Muscle of leg (tissue), 11 donors: Measurements from ENCODE around the gene B3GALT2. TPM values are rescaled to one million over a fixed set of nuclear protein-coding genes. Genes with fewer than 3 reads are reported as not detected.
A peak's percentile ranks its signal among the peaks of the same experiment; 100 is the strongest.

Experiments
- DNase-seq: peaks from one replicate; pipeline ENCODE4 v3.0.0; 2013
- H3K27ac ChIP-seq: one replicate; pipeline ENCODE4 v1.5.1; 2013; ENCODE audit warnings: mild to moderate bottlenecking, low read length, control low read depth
- H3K27me3 ChIP-seq: one replicate; pipeline ENCODE4 v1.6.1; 2013; ENCODE audit warnings: low read length; ENCODE audit not compliant: control insufficient read depth, insufficient read depth
- H3K36me3 ChIP-seq: one replicate; pipeline ENCODE4 v1.6.1; 2013; ENCODE audit warnings: low read length; ENCODE audit not compliant: control insufficient read depth, insufficient read depth
- H3K4me1 ChIP-seq: one replicate; pipeline ENCODE4 v1.6.1; 2013; ENCODE audit warnings: low read length; ENCODE audit not compliant: control insufficient read depth, insufficient read depth
- H3K4me3 ChIP-seq: one replicate; pipeline ENCODE4 v1.5.1; 2013; ENCODE audit warnings: low read length, control low read depth
- H3K9me3 ChIP-seq: replicated peaks from 2 replicates; pipeline ENCODE4 v1.6.1; 2013; ENCODE audit warnings: low read depth, low read length; ENCODE audit not compliant: control insufficient read depth
- WGBS: methylation state at CpG from one replicate; pipeline ENCODE4 v1.1.5; 2013; ENCODE audit warnings: missing lambda C conversion rate; ENCODE audit not compliant: insufficient coverage; 5-methylcytosine and 5-hydroxymethylcytosine counted together
- polyA plus RNA-seq, 8 donors: library from polyadenylated mRNA; unstranded; fragments of 120-200 nt; gene quantifications; one replicate each; pipeline versions ENCODE4 v1.2.1 to v1.2.3, GENCODE V29; 2013; ENCODE audit warnings: inconsistent platforms in 1 of 8, low replicate concordance in 1 of 8; ENCODE audit not compliant: insufficient read length in 8 of 8, insufficient read depth in 1 of 8
- total RNA-seq: library from RNA; stranded (reverse); fragments of 120-200 nt; gene quantifications from one replicate; pipeline ENCODE4 v1.2.4, GENCODE V29; 2013

Gene B3GALT2
- total and polyA plus RNA-seq, 9 donors, result 8.3 to 16.7 (median 15.4) TPM

GRCh38 chr1:193185211-193185610 is 1.2 kb downstream of the B3GALT2 start:
- H3K9me3 ChIP-seq, result no peaks in the 10 kb centered on the region
- WGBS, result no CpG with 5 or more reads among the region's 2 CpGs
- no peak overlapping the region for H3K27ac ChIP-seq
- H3K27me3 ChIP-seq, result no peaks in the 10 kb centered on the region
- DNase-seq, result no peak
- no peaks in the 10 kb centered on the region for H3K4me1 ChIP-seq
- peak overlapping the region; percentile 37 for H3K4me3 ChIP-seq
- no peaks in the 10 kb centered on the region for H3K36me3 ChIP-seq

- H3K4me3 ChIP-seq, result peak overlapping the region; percentile 15
- H3K4me1 ChIP-seq, result no peaks in the 10 kb centered on the region
Observed at GRCh38 chr1:193184776-193185175, 1.6 kb downstream of the B3GALT2 start.

GRCh38 chr1:193183019-193183627 is 3.3 kb downstream of the B3GALT2 start:
- no peaks in the 10 kb centered on the region for H3K36me3 ChIP-seq
- no peaks in the 10 kb centered on the region for H3K9me3 ChIP-seq
- peak overlapping the region; percentile 18 for H3K4me3 ChIP-seq
- WGBS, result no CpG with 5 or more reads among the region's 2 CpGs
- H3K27me3 ChIP-seq, result no peaks in the 10 kb centered on the region
- no peaks in the 10 kb centered on the region for H3K4me1 ChIP-seq
- DNase-seq, result peak; percentile 70
- no peak overlapping the region for H3K27ac ChIP-seq

More at GRCh38 chr1:193184776-193185175, 1.6 kb downstream of the B3GALT2 start:
- no peaks in the 10 kb centered on the region for H3K36me3 ChIP-seq
- H3K9me3 ChIP-seq, result no peaks in the 10 kb centered on the region
- WGBS, result no CpG with 5 or more reads among the region's 1 CpG
- H3K27me3 ChIP-seq, result no peaks in the 10 kb centered on the region
- no peak for DNase-seq
- no peak overlapping the region for H3K27ac ChIP-seq

GRCh38 chr1:193181985-193182384 is 4.4 kb downstream of the B3GALT2 start:
- H3K9me3 ChIP-seq, result no peaks in the 10 kb centered on the region
- H3K4me3 ChIP-seq, result no peak overlapping the region
- no peaks in the 10 kb centered on the region for H3K36me3 ChIP-seq
- no peaks in the 10 kb centered on the region for H3K27me3 ChIP-seq
- no peaks in the 10 kb centered on the region for H3K4me1 ChIP-seq
- 58% methylated on average over 2 of the region's 2 CpGs for WGBS
- H3K27ac ChIP-seq, result no peak overlapping the region
- DNase-seq, result peak; percentile 52

- H3K4me1 ChIP-seq, result no peaks in the 10 kb centered on the region
- no peak for DNase-seq
- H3K36me3 ChIP-seq, result no peaks in the 10 kb centered on the region
- H3K9me3 ChIP-seq, result no peaks in the 10 kb centered on the region
- no peak overlapping the region for H3K27ac ChIP-seq
- H3K4me3 ChIP-seq, result no peak overlapping the region
- no peaks in the 10 kb centered on the region for H3K27me3 ChIP-seq
- no CpG with 5 or more reads among the region's 1 CpG for WGBS
Observed at GRCh38 chr1:193181536-193181935, 4.9 kb downstream of the B3GALT2 start.

GRCh38 chr1:193179094-193179493 is 7.3 kb downstream of the B3GALT2 start:
- no CpG with 5 or more reads among the region's 4 CpGs for WGBS
- Histone ChIP-seq H3K36me3 (no peaks in the 10 kb centered on the region), H3K27me3 (no peaks in the 10 kb centered on the region), H3K4me1 (no peaks in the 10 kb centered on the region), H3K4me3 (no peak overlapping the region), H3K9me3 (no peaks in the 10 kb centered on the region), H3K27ac (no peak overlapping the region)
- no peak for DNase-seq

GRCh38 chr1:193176788-193177187 is 9.6 kb downstream of the B3GALT2 start:
- no peak for DNase-seq
- H3K36me3 ChIP-seq, result no peaks in the 10 kb centered on the region
- H3K9me3 ChIP-seq, result no peaks in the 10 kb centered on the region
- no peak overlapping the region for H3K4me3 ChIP-seq
- no peaks in the 10 kb centered on the region for H3K4me1 ChIP-seq
- H3K27ac ChIP-seq, result no peak overlapping the region
- H3K27me3 ChIP-seq, result no peaks in the 10 kb centered on the region

GRCh38 chr1:193176113-193176512 is 10.3 kb downstream of the B3GALT2 start:
- no peaks in the 10 kb centered on the region for H3K27me3 ChIP-seq
- no peak overlapping the region for H3K4me3 ChIP-seq
- H3K36me3 ChIP-seq, result peaks cover 3% of the 10 kb centered on the region
- no peaks in the 10 kb centered on the region for H3K9me3 ChIP-seq
- H3K27ac ChIP-seq, result no peak overlapping the region
- H3K4me1 ChIP-seq, result no peaks in the 10 kb centered on the region
- no peak for DNase-seq
- WGBS, result no CpG with 5 or more reads among the region's 1 CpG

- Histone ChIP-seq H3K27me3 (no peaks in the 10 kb centered on the region), H3K27ac (no peak overlapping the region), H3K4me3 (no peak overlapping the region), H3K9me3 (no peaks in the 10 kb centered on the region), H3K4me1 (no peaks in the 10 kb centered on the region), H3K36me3 (peaks cover 9% of the 10 kb centered on the region)
- no peak for DNase-seq
- WGBS, result no CpG with 5 or more reads among the region's 2 CpGs
Observed at GRCh38 chr1:193157360-193157759, 29.1 kb downstream of the B3GALT2 start.

GRCh38 chr1:193156822-193157142 is 29.6 kb downstream of the B3GALT2 start:
- H3K27ac ChIP-seq, result no peak overlapping the region
- H3K4me1 ChIP-seq, result no peaks in the 10 kb centered on the region
- no peaks in the 10 kb centered on the region for H3K27me3 ChIP-seq
- WGBS, result 79% methylated on average over 3 of the region's 3 CpGs
- DNase-seq, result no peak
- no peaks in the 10 kb centered on the region for H3K9me3 ChIP-seq
- peaks cover 9% of the 10 kb centered on the region for H3K36me3 ChIP-seq
- no peak overlapping the region for H3K4me3 ChIP-seq
